Measurements from ENCODE around the gene IQSEC3.

IQSEC3 gene

DNA sequence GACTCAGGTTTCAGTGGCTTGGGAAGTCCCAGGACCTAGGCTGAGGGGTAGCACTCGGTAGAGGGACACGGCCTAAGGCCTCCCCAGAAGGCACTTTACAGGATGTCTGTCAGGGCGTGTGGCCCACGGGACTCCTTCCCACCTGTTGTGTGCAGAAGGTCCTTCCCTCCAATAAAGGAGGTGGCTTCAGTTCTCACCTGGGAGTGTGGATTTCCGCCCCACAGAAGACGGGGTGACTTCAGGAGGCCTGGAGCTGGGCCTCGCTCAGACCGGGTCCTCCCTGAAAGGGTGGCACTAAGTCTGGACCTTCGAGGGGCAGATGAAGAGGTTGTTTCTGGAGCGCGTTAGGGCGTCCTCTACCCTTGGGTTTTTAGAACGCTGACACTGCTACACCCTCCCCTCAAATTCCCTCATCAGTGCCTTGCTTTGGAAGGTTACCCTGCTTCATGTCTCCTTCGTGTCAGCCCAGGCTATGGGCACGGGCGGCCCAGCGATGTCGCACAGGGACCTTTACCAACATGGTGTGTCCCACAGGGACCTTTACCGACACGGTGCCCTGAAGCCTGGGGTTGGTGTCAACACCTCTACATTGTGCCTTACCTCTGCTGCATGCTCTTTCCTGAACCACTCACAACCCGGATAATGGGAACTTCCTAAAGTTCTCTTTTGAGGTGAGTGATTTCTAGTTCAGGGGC lies 140.3 kb downstream of the IQSEC3 start:
- in situ Hi-C loops (cut with MboI; ENCODE audit: low pct_unique_long_range_greater_than_20kb, low sequenced_read_pairs, unreplicated experiment): no loop called here
- DNase-seq (ENCODE audit: low spot score): no peak

GRCh38 chr12:207804-208203 lies 141.2 kb downstream of the IQSEC3 start:
- in situ Hi-C loops (cut with MboI; ENCODE audit: low pct_unique_long_range_greater_than_20kb, low sequenced_read_pairs, unreplicated experiment): no loop called here
- TF ChIP-seq, protein P1, sequence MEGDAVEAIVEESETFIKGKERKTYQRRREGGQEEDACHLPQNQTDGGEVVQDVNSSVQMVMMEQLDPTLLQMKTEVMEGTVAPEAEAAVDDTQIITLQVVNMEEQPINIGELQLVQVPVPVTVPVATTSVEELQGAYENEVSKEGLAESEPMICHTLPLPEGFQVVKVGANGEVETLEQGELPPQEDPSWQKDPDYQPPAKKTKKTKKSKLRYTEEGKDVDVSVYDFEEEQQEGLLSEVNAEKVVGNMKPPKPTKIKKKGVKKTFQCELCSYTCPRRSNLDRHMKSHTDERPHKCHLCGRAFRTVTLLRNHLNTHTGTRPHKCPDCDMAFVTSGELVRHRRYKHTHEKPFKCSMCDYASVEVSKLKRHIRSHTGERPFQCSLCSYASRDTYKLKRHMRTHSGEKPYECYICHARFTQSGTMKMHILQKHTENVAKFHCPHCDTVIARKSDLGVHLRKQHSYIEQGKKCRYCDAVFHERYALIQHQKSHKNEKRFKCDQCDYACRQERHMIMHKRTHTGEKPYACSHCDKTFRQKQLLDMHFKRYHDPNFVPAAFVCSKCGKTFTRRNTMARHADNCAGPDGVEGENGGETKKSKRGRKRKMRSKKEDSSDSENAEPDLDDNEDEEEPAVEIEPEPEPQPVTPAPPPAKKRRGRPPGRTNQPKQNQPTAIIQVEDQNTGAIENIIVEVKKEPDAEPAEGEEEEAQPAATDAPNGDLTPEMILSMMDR (IDR thresholded peaks at IDR 0.05; ENCODE audit: extremely low read depth, insufficient read depth, missing control alignments): no peak
- DNase-seq (ENCODE audit: low spot score): no peak

More for the DNA sequence above, 140.3 kb downstream of the IQSEC3 start:
- TF ChIP-seq, protein P1 (IDR thresholded peaks at IDR 0.05; ENCODE audit: extremely low read depth, insufficient read depth, missing control alignments): no peak

- TF ChIP-seq, protein P1 (IDR thresholded peaks at IDR 0.05; ENCODE audit: extremely low read depth, insufficient read depth, missing control alignments): no peak
- in situ Hi-C loops (cut with MboI; ENCODE audit: low pct_unique_long_range_greater_than_20kb, low sequenced_read_pairs, unreplicated experiment): no loop called here
- DNase-seq (ENCODE audit: low spot score): no peak
Measured at GRCh38 chr12:208813-209212, 142.2 kb downstream of the IQSEC3 start.

- in situ Hi-C loops (cut with MboI; ENCODE audit: low pct_unique_long_range_greater_than_20kb, low sequenced_read_pairs, unreplicated experiment): no loop called here
- TF ChIP-seq, protein P1 (IDR thresholded peaks at IDR 0.05; ENCODE audit: extremely low read depth, insufficient read depth, missing control alignments): no peak
- DNase-seq (ENCODE audit: low spot score): no peak
Measured at GRCh38 chr12:209246-209645, 142.7 kb downstream of the IQSEC3 start.

DNA sequence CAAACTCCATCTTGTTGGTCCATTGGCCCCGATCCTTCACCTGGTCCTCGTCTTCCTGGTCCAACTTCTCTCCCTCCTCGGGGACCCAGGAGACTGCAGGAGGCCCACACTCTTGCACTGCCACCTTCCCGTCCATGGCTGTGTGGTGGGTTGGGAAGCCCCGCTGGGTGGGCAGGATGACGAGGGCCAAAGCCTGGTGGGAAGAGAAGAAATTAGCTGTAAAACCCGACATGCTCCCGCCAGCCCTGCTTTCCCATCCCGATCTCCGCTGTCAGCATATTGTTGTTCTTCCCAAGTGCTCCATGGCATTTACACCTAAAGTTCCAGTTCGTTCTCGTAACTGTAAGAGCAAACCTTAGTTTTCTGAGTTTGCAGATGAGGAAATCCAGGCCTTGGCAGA lies 143.3 kb downstream of the IQSEC3 start:
- in situ Hi-C loops (cut with MboI; ENCODE audit: low pct_unique_long_range_greater_than_20kb, low sequenced_read_pairs, unreplicated experiment): no loop called here
- TF ChIP-seq, protein P1 (IDR thresholded peaks at IDR 0.05; ENCODE audit: extremely low read depth, insufficient read depth, missing control alignments): no peak

DNA sequence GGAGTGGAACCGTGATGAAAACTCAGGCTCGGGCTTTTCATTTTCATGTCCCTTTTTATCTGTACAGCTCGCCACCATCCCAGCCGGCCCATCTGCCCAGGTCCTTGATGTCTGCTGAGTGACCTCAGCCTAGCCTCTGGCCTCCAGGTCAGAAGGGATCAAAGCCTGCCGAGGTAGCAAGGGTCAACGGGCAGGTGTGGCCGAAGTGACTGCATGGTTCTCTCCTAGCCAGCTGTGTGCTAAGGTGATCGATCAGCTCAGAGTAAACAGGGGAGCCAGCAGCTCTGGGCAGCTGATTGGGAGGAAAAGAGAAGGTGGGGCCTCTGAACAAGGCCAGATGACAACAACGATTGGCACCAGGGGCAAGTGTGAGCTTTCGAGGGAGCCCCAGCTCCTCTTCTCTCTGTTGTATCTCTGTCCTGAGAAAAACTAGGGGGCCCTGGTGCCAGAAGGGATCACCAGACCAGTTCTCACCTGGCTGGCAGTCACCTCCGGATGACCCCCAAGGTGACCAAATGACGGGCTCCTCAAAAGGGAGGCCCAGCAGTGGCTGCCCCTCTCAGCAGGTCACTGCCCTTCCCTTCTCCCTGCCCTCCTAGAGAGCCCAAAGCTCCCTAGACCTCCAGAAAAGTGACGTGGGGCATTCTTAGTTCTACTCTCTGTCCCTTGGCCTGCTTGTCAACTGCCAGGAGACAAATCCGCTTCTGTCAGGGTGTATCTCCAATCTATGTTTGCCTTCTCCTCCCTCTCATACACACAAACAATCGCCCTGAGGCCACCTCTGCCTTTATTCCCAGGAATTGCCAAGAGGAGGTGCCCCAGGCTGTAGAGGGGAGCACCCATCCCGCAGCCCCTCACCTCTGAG lies 143.9 kb downstream of the IQSEC3 start:
- in situ Hi-C loops (cut with MboI; ENCODE audit: low pct_unique_long_range_greater_than_20kb, low sequenced_read_pairs, unreplicated experiment): no loop called here
- DNase-seq (ENCODE audit: low spot score): no peak

More for the DNA sequence above, 143.3 kb downstream of the IQSEC3 start:
- DNase-seq (ENCODE audit: low spot score): no peak

More for the DNA sequence above, 143.9 kb downstream of the IQSEC3 start:
- TF ChIP-seq, protein P1 (IDR thresholded peaks at IDR 0.05; ENCODE audit: extremely low read depth, insufficient read depth, missing control alignments): no peak

Measured in GM13977 (cell line).